GM21515 (cell line): Measurements from ENCODE around the gene SUGP2.
"Not testable (repeated sequence)": the region's sequence is repeated elsewhere in the genome, so short reads cannot be mapped to it uniquely, and the experiment has no call there.

ENCODE experiments used
- ATAC-seq: cut with Tn5 transposase; IDR thresholded peaks from one replicate; pipeline ENCODE4 v1.9.1; 2021; ENCODE audit not compliant: unreplicated experiment

The SUGP2 gene

DNA sequence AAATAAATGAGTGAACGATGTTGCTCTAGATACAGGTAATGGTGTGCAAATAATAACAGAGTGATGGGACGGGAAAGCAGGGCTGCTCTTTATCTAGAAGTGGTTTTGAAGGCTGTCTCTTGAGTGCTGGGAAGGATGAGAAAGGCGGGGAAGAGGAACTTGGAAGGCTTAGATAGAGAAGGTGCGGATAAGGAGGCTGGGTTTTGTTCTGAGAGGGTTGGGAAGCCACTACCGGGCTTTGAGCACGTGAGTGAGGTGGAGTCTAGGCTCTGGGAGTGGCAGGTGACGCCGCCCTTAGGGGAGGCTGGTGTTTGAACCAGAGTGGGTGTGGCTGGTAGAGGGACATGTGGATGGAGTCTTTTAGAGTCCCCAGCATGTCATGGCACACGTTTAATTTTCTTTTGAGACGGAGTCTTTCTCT is 897 bp upstream of the SUGP2 start:
- no peak for ATAC-seq

- no peak for ATAC-seq
Observed at GRCh38 chr19:19033176-19033425, 216 bp downstream of the SUGP2 start.

DNA sequence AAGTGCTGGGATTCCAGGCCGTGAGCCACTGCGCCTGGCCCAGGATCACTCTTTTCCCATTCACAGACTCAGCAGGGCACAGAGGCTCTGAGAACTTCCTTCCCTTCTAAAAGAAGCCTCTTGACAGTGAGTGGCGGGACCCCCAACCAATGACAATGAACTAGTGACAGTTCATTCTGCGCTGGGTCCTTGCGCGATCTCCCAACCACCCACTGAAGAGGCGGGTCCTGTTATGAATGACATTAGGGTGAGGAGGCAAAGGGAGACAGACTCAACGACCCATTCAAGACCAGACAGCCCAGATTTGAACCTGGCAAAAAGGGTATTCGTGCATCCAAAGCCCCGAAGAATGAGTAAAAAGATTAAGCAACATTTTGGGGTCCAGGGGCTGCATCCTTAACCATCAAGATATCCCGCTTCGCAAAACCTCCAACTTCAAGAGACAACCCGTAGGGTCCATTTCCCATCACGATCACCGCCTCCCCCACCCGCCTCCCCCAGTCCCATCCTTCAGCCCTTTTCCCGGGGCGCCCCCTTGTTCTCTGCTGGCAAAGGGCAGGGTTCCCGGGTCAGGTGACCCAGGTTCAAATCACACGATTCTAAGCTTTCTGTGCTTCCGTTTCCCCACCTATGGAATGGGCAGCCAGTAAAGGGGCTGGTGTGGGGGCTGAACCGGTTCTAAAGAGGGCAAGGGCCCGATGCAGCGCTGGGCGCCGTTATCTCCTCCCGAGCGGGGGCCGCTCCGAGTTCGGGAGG is 719 bp downstream of the SUGP2 start:
- peak; percentile 44 for ATAC-seq

DNA sequence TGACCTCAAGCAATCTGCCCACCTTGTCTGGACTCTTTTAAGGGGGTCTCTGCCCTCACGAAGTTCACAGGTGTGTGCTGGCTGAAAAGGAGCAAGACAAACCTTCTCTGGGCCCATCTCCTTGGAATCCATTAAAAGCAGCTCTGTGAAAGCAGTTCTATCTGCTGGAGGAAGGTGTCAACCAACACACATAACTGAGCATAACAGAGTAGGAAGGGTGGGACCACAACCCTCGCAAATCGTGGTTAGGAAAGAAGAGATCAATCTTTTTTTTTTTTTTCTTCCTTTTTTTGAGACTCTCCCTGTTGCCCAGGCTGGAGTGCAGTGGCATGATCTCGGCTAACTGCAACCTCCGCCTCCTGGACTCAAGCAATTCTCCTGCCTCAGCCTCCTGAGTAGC is 1.4 kb downstream of the SUGP2 start:
- ATAC-seq, result no peak

GRCh38 chr19:19028526-19028925 is 4.8 kb downstream of the SUGP2 start:
- ATAC-seq, result no peak

DNA sequence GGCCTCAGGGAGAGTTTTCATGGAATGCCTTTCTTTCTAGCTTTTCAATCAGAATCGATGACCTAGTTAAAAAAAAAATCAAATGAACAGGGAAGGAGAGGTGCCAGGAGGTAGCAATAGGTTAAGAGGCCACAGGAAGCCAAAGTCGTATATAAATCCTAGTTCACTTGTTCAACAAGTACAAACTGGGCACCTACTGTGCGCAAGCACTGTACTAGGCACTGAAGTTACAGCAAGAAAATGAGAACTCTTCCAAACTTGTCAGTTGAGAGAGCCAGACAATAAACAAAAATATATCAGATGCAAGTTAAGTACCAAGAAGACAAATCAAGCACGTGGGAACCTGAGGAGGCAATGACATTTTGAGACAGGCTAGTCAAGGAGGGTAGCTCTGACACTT is 6.1 kb downstream of the SUGP2 start:
- no peak for ATAC-seq

GRCh38 chr19:19026299-19026971 is 6.9 kb downstream of the SUGP2 start:
- no peak for ATAC-seq

GRCh38 chr19:19025861-19026260 is 7.5 kb downstream of the SUGP2 start:
- no peak for ATAC-seq

DNA sequence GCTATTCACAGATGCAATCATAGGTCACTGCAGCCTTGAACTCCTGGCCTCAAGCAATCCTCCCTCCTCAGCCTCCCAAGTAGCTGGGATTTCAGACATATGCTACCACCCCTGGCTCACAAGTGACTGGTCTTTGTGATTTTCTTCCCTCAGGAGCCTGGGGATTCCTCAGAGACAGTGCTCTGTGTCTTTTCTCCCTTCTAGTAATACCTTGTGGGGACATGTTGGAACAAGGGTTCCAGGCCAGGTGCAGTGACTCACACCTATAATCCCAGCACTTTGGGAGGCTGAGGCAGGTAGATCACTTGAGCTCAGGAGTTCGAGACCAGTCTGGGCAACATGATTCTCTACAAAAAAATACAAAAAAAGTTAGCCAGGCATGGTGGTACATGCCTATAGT is 9.9 kb downstream of the SUGP2 start:
- not testable (repeated sequence) for ATAC-seq

DNA sequence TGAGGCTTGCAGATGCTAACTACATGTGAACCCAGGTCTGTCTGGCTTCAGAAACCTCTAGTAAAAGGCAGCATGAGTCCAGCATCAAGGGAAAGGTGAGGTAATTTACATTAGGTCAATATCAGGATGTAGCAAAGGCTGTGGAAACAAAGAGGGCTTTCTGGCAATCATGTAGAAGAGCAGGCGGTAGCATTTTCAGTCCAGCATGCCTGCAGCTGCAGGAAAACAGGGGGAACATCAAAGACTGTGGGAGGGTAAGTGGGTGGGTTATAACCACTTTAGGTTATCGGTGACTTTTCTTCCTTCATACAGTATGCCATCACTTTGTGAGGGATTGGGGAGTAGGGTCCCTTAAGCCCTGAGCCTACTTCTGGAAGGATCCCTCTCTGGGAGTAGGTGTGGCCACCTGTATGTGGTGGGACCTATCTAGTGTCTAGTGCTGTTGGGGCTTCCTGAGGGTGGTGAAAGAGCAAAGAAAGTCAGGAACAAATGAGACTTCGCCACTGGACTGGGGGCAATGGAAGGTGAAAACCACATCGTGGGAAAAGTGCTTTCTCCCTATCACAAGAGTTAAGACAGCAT is 10.8 kb downstream of the SUGP2 start:
- no peak for ATAC-seq

- ATAC-seq, result no peak
Observed at GRCh38 chr19:19021115-19021514, 12.2 kb downstream of the SUGP2 start.

DNA sequence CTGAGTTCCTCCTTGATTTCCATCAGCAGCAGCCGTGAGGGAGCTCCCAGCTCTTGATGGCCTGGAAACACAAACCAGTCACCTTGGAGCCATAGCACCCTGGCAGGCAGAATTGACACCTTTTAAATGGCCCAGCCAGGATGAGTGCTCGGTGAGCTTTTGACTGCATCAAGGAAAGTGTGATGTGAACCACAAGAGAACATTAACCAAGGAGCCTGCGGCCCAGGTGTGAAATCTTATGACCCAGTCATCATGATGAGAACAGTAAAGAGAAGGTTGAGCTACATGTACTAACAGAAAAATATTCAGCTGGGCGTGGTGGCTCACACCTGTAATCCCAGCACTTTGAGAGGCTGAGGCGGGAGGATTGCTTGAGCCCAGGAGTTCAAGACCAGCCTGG is 22.8 kb downstream of the SUGP2 start:
- ATAC-seq, result no peak

- no peak for ATAC-seq
Observed at GRCh38 chr19:19009951-19010350, 23.4 kb downstream of the SUGP2 start.

GRCh38 chr19:19006213-19006612 is 27.1 kb downstream of the SUGP2 start:
- no peak for ATAC-seq

GRCh38 chr19:19004144-19004543 is 29.2 kb downstream of the SUGP2 start:
- ATAC-seq, result no peak

DNA sequence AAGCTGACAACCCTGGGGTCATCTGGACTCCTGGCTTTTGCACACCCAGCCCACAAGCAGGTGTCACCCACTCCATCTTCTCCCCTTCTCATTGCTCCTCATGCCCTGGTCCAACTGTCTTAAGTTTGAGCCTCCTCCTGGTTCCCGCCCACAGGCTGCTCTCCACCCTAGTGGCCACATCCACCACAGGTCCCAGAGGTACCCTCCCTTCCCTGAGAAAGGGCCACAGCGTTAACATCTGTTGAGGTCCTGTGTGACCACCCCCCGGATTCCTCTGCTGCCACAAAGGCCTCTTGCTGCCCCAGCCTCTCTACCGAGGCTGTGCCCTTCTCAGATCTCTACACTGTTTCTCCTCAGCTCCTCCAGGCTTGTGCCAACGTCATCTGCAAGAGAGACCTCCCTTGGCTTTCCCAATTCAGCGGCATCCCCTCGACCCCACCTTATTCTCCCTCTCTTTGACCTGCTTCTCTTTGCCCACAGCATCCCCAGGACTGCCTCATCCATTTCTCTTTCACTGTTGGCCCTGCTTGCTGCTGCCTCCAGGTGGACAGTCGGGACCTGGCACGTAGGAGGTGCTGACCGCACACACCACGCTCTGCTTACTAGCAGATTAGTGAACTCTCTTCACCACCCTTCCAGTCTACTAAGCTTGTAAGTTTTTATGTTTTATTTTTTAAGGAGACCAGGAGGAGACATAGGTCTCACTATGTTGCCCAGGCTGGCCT is 33.3 kb downstream of the SUGP2 start:
- no peak for ATAC-seq

DNA sequence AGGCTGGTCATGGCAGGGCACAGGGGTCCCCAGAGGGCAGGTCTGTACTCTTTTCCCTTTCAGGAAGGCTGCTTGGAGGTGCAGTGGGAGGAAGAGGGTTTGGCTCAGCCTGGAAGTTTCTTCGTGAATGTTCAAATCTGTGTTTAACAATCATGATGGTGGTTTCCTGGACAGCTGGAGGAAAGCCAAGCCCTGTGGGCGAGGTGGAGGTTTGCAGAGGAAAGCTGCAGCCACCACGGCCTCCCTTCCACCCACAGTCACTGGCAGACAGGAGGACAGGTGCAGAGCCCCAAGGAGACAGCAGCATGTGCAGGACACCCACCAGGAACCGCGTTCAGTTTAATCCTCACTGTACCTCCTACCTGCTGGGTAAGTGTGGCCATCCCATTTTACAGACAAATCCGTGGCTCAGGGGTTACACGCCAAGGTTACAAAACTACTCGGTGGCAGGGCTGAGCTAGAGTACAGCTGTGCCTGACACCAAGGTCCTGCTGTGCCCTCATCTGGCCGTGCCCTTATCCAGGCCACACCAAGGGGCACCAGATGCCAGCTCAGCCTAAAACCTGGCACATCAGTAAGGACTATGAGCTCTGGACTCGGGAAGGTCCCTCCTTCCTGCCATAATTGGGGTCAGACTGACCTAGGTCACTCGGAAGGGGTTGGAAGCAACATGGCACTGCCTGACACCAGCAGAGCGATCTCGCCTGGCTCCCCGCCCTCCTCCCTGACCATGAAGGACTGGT is 34.1 kb downstream of the SUGP2 start:
- ATAC-seq, result no peak

DNA sequence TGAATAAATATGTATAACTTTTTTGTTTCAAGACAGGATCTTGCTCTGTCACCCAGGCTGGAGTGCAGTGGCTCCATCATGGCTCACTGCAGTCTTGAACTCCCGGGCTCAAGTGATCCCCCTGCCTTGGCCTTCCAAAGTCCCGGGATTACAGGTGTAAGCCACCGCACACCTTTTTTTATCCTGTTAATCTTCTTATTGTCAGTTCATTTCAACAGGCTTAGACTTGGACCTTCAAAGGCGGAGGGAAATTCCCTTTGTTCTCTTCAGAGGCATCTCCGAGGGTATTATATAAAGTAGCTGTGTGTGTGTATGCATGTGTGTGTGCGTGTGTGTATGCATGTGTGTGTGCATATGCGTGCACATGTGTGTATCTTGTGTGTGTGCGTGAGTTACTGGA is 35.0 kb downstream of the SUGP2 start:
- no peak for ATAC-seq

DNA sequence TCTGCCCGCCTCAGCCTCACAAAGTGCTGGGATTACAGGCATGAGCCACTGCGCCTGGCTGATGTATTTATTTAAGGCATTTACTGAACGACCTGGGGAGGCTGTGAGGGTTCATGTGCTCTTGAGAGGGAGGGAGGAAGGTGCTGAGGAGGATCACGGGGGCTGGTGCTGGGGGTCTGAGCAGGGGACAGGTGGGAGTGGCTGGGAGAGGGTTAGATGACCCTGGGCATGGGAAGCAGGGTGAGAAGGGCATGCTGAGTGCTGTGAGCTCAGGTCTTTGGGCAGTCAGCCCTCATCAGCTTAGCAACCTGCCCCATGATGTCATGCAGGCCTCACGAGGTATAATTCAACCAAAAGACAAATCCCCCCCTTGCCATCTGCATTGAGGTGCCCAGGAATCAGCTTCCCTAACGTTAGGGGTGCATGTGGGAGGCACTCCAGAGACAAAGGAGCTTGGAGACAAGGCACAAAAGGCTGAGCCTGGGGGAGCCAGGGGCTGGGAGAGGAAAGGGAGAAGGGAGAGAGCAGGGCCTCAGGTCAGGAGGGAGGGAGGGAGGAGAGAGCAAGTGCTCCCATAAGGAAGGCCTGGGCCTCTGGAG is 36.4 kb downstream of the SUGP2 start:
- no peak for ATAC-seq

DNA sequence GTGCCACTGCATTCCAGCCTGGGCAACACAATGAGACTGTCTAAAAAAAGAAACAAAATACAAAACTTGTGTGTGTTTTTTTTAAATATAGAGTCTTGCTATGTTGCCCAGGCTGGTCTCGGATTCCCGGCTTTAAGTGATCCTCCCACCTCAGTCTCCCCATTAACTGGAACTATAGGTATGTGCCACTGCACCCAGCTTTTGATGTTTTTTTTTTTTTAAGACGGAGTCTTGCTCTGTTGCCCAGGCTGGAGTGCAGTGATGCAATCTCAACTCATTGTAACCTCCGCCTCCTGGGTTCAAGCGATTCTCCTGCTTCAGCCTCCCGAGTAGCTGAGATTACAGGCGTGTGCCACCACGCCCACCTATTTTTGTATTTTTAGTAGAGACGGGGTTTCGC is 37.0 kb downstream of the SUGP2 start:
- ATAC-seq, result no peak

GRCh38 chr19:18995804-18996241 is 37.5 kb downstream of the SUGP2 start:
- no peak for ATAC-seq
